Stimulated activated effector memory CD8-positive, alpha-beta T cell treated with anti-CD3 and anti-CD28 coated beads, Interleukin-12 subunit alpha, Interleukin-12 subunit beta, amount 100 ng/mL, for 72 hours (primary cell): Measurements from ENCODE around the gene GAL.
A peak's percentile ranks its signal among the peaks of the same experiment; 100 is the strongest.

Experiments used
- ATAC-seq: fragments of 150-1000 bp; cut with Tn5 transposase; 2 replicates; pipeline ENCODE4 v1.10.0; 2021
- DNase-seq, 2 donors: peaks; one replicate each; pipeline ENCODE4 v3.0.0; 2021 to 2022; ENCODE audit warnings: low spot score in 2 of 2
- H3K27ac Mint-ChIP-seq: one replicate; pipeline ENCODE4 v1.8.0; 2022; ENCODE audit warnings: mild to moderate bottlenecking, mixed read lengths
- H3K36me3 Mint-ChIP-seq: one replicate; pipeline ENCODE4 v1.8.0; 2022; ENCODE audit warnings: mild to moderate bottlenecking, mixed read lengths
- H3K4me1 Mint-ChIP-seq: one replicate; pipeline ENCODE4 v1.8.0; 2022; ENCODE audit warnings: mixed read lengths
- H3K4me3 Mint-ChIP-seq: one replicate; pipeline ENCODE4 v1.8.0; 2022; ENCODE audit warnings: mild to moderate bottlenecking, mixed read lengths
- H3K9me3 Mint-ChIP-seq: one replicate; pipeline ENCODE4 v1.8.0; 2022; ENCODE audit warnings: mixed read lengths

Gene GAL

GRCh38 chr11:68709062-68709461 is 24.7 kb downstream of the GAL start:
- Mint-ChIP-seq H3K4me1 (no peaks in the 10 kb centered on the region), H3K27ac (no peak overlapping the region), H3K36me3 (no peaks in the 10 kb centered on the region), H3K4me3 (no peak overlapping the region), H3K9me3 (no peaks in the 10 kb centered on the region)
- no peak for ATAC-seq
- no peak for DNase-seq

- Mint-ChIP-seq H3K4me1 (no peaks in the 10 kb centered on the region), H3K9me3 (no peaks in the 10 kb centered on the region), H3K27ac (no peak overlapping the region), H3K4me3 (no peak overlapping the region), H3K36me3 (no peaks in the 10 kb centered on the region)
- DNase-seq = no peak
- ATAC-seq = no peak
Measured at GRCh38 chr11:68710409-68710808, 26.1 kb downstream of the GAL start.

DNA sequence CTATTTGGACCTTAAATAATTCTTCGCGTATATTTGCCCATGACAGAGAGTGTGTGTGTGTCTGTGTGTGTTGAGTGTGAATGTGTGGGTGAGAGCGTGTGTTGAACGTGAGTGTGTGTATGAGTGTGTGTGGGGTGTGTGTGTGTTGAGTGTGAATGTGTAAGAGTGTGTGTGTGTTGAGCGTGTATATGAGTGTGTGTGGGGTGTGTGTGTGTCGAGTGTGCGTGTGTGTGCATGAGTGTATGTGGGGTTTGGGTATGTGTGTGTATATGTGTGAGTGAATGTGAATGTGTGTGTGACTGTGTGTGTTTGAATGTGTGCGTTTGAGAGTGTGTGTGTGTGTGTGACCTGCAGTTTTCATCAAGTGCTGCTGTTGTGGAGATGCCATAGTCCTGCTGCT is 26.8 kb downstream of the GAL start:
- Mint-ChIP-seq H3K36me3 (no peaks in the 10 kb centered on the region), H3K27ac (no peak overlapping the region), H3K4me3 (no peak overlapping the region), H3K4me1 (no peaks in the 10 kb centered on the region), H3K9me3 (no peaks in the 10 kb centered on the region)
- no peak for DNase-seq
- no peak for ATAC-seq

DNA sequence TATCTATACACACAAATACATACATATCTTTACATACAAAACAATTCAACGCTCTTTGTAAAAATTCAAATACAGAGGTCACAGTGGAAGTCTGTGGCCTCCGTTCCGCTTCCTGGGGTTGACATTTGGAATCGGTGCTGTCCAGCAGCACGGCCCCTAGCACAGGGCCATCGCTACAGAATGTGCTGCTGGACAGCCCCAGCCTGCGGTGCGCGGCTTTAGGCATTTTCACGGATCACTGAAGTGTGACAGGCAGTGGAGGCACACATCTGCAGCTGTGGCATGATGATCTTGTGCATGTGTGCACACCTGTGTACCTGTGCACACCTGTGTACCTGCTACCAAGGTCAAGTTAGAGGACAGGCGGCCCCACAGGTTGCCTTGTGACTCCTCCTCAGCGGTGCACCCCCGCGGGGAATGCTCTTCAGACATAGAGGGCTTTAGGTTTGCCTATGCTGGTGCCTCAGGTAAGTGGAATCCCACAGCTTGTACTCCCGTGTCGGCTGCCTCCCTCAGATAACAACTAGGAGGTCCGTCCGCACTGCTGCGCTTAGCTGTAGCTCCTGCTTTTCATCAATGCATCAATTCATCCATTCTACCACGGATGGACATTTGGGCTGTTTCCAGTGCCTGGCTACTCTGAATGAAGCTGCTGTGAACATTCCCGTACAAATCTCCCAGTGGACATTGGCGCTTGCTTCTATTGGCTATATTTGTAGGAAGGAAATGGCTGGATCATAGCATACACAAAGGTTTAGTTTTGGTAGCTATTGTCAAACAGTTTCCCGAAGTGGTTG is 29.9 kb downstream of the GAL start:
- no peaks in the 10 kb centered on the region for H3K4me1 Mint-ChIP-seq
- H3K27ac Mint-ChIP-seq = no peak overlapping the region
- ATAC-seq = no peak
- DNase-seq = no peak
- no peaks in the 10 kb centered on the region for H3K9me3 Mint-ChIP-seq
- H3K36me3 Mint-ChIP-seq = no peaks in the 10 kb centered on the region
- no peak overlapping the region for H3K4me3 Mint-ChIP-seq

GRCh38 chr11:68715456-68716122 is 31.2 kb downstream of the GAL start:
- no peaks in the 10 kb centered on the region for H3K36me3 Mint-ChIP-seq
- peaks cover 8% of the 10 kb centered on the region for H3K9me3 Mint-ChIP-seq
- DNase-seq = no peak
- no peak for ATAC-seq
- no peaks in the 10 kb centered on the region for H3K4me1 Mint-ChIP-seq
- H3K4me3 Mint-ChIP-seq = no peak overlapping the region
- H3K27ac Mint-ChIP-seq = no peak overlapping the region

DNA sequence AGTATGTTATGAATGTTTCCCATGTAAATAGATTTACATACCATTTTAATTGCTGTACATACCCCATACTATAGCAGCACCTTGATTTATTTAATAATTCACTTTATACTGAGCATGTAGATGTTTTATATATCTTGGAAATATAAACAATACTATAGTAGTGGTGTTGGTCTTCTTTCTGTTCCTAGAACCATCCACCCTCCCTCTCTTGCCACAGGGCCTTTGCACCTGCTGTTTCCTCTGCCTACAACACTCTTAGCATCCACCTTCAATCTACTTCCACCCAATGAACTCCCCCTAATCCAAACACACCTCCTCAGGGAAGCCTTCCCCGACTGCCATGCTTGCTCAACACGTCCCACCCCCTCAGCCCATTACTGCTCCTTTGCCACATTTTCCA is 36.7 kb downstream of the GAL start:
- H3K27ac Mint-ChIP-seq = no peak overlapping the region
- no peaks in the 10 kb centered on the region for H3K4me1 Mint-ChIP-seq
- DNase-seq = no peak
- H3K9me3 Mint-ChIP-seq = peaks cover 8% of the 10 kb centered on the region
- H3K4me3 Mint-ChIP-seq = no peak overlapping the region
- ATAC-seq = no peak
- H3K36me3 Mint-ChIP-seq = no peaks in the 10 kb centered on the region

DNA sequence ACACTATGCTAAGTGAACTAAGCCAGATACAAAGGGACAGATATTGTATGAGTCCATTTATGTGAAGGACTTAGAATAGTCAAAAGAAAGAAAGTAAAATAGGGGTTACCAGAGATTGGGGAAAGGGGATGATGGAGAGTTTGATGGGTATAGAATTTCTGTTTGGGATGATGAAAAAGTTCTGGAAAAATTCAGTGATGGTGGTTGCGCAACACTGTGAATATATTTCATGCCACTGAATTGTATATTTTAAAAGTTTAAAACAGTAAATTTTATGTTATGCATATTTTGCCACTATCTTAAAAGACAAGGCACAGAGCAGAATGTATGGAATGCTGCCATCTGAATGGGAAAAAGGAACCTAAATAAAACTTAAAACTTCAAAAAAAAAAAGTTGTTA is 37.8 kb downstream of the GAL start:
- H3K27ac Mint-ChIP-seq = no peak overlapping the region

GRCh38 chr11:68724293-68724692 is 39.9 kb downstream of the GAL start:
- Mint-ChIP-seq H3K27ac (no peak overlapping the region), H3K9me3 (peaks cover 8% of the 10 kb centered on the region), H3K4me1 (no peaks in the 10 kb centered on the region), H3K36me3 (no peaks in the 10 kb centered on the region), H3K4me3 (no peak overlapping the region)
- DNase-seq (no peak), ATAC-seq (no peak)

More for the DNA sequence above, 37.8 kb downstream of the GAL start:
- peaks cover 8% of the 10 kb centered on the region for H3K9me3 Mint-ChIP-seq
- DNase-seq = no peak
- ATAC-seq = no peak
- H3K4me3 Mint-ChIP-seq = no peak overlapping the region
- H3K4me1 Mint-ChIP-seq = no peaks in the 10 kb centered on the region
- H3K36me3 Mint-ChIP-seq = no peaks in the 10 kb centered on the region

GRCh38 chr11:68727783-68728182 is 43.4 kb downstream of the GAL start:
- no peaks in the 10 kb centered on the region for H3K4me1 Mint-ChIP-seq
- DNase-seq (no peak), ATAC-seq (no peak)
- no peak overlapping the region for H3K4me3 Mint-ChIP-seq
- H3K27ac Mint-ChIP-seq = no peak overlapping the region
- no peaks in the 10 kb centered on the region for H3K9me3 Mint-ChIP-seq
- no peaks in the 10 kb centered on the region for H3K36me3 Mint-ChIP-seq

DNA sequence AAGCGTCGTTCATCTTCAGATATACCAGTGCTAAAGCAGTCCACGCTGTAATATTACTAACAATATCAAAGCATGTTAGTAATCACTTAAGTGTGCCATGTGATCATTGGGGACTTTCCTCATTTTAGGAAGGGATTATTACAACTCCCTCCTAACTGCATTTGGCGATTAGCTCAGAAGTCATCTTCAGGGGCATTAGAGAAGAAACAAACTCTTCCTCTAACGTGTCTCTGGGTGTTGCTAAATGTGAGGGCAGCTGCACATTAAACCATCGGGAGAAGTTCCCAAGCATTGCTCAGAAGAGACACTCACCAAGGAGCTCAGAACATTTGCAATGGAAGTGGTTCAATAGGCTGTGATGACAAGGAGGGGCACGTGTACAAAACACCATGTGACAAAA is 49.8 kb downstream of the GAL start:
- H3K9me3 Mint-ChIP-seq = no peaks in the 10 kb centered on the region
- ATAC-seq (no peak), DNase-seq (no peak)
- no peaks in the 10 kb centered on the region for H3K36me3 Mint-ChIP-seq
- no peak overlapping the region for H3K4me3 Mint-ChIP-seq
- H3K4me1 Mint-ChIP-seq = no peaks in the 10 kb centered on the region
- H3K27ac Mint-ChIP-seq = no peak overlapping the region

- ATAC-seq = peak; percentile 28
- Mint-ChIP-seq H3K9me3 (no peaks in the 10 kb centered on the region), H3K27ac (no peak overlapping the region), H3K4me1 (no peaks in the 10 kb centered on the region), H3K36me3 (no peaks in the 10 kb centered on the region), H3K4me3 (no peak overlapping the region)
- no peak for DNase-seq
Measured at GRCh38 chr11:68735125-68735524, 50.8 kb downstream of the GAL start.

DNA sequence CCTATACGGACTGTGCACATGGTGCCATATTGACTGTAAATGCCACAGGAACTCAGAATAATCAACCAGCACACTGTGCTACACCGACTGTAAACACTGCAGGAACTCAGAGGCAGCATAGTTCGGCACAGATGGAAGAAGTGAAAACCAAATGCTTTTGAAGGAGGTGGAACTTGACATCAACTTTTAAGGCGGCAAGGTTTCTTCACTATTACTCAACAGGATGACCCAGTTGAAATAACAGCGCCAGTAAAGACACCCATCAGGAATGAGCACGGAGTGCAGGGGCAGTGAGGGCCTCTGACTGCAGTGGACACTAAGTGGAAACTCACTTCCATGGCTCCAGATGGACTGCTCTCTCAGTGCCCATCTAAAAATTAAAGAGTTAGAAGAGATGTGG is 51.3 kb downstream of the GAL start:
- H3K36me3 Mint-ChIP-seq = no peaks in the 10 kb centered on the region
- no peaks in the 10 kb centered on the region for H3K4me1 Mint-ChIP-seq
- DNase-seq (no peak), ATAC-seq (no peak)
- no peak overlapping the region for H3K27ac Mint-ChIP-seq
- H3K4me3 Mint-ChIP-seq = no peak overlapping the region
- H3K9me3 Mint-ChIP-seq = no peaks in the 10 kb centered on the region
